ENCODE data around the gene SETD2.

DNA sequence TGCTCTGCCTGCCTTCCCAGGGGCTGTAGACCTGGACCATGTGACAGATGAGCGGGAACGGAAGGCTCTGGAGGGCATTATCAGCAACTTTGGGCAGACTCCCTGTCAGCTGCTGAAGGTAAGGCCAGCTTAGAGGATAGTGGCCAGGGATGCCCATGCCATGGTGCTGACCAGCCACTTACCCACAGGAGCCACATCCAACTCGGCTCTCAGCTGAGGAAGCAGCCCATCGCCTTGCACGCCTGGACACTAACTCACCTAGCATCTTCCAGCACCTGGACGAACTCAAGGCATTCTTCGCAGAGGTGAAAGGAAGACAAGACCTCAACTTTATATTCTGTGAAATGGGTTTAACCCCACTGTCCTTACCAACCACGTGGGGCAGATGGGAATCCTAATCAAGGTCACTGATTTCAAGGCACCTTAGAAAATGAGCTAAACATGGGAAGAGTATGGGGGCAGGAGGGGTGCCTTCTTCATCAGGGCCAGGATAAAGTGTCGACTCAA is 157.7 kb downstream of the SETD2 start:
- TF ChIP-seq, protein P1, sequence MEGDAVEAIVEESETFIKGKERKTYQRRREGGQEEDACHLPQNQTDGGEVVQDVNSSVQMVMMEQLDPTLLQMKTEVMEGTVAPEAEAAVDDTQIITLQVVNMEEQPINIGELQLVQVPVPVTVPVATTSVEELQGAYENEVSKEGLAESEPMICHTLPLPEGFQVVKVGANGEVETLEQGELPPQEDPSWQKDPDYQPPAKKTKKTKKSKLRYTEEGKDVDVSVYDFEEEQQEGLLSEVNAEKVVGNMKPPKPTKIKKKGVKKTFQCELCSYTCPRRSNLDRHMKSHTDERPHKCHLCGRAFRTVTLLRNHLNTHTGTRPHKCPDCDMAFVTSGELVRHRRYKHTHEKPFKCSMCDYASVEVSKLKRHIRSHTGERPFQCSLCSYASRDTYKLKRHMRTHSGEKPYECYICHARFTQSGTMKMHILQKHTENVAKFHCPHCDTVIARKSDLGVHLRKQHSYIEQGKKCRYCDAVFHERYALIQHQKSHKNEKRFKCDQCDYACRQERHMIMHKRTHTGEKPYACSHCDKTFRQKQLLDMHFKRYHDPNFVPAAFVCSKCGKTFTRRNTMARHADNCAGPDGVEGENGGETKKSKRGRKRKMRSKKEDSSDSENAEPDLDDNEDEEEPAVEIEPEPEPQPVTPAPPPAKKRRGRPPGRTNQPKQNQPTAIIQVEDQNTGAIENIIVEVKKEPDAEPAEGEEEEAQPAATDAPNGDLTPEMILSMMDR (IDR thresholded peaks at IDR 0.05) = no peak
- TF ChIP-seq POLR2A (IDR thresholded peaks at IDR 0.05) = no peak

All from uterus (tissue), 2 donors.